Glutamatergic neuron (in vitro differentiated cells): ENCODE data around the gene RPL31. TPM values are rescaled to one million over a fixed set of nuclear protein-coding genes. Genes with fewer than 3 reads are reported as not detected.

Experiments
- DNase-seq: peaks from one replicate; pipeline ENCODE4 v3.0.0; 2022
- H3K27ac Mint-ChIP-seq: one replicate; pipeline ENCODE4 v1.8.0; 2020; ENCODE audit warnings: mild to moderate bottlenecking, mixed read lengths, inconsistent platforms; ENCODE audit not compliant: unreplicated experiment
- H3K27me3 Mint-ChIP-seq: one replicate; pipeline ENCODE4 v1.8.0; 2020; ENCODE audit warnings: mild to moderate bottlenecking, moderate library complexity, mixed read lengths, inconsistent platforms; ENCODE audit not compliant: unreplicated experiment
- H3K36me3 Mint-ChIP-seq: one replicate; pipeline ENCODE4 v1.8.0; 2020; ENCODE audit warnings: mild to moderate bottlenecking, mixed read lengths, inconsistent platforms; ENCODE audit not compliant: unreplicated experiment
- H3K4me1 Mint-ChIP-seq: one replicate; pipeline ENCODE4 v1.8.0; 2020; ENCODE audit warnings: mild to moderate bottlenecking, low read depth, mixed read lengths, inconsistent platforms; ENCODE audit not compliant: unreplicated experiment
- H3K4me3 Mint-ChIP-seq: one replicate; pipeline ENCODE4 v1.8.0; 2020; ENCODE audit warnings: mild to moderate bottlenecking, mixed read lengths, inconsistent platforms; ENCODE audit not compliant: unreplicated experiment
- H3K9me3 Mint-ChIP-seq: one replicate; pipeline ENCODE4 v1.8.0; 2020; ENCODE audit warnings: mild to moderate bottlenecking, moderate library complexity, mixed read lengths, inconsistent platforms; ENCODE audit not compliant: unreplicated experiment
- CTCF ChIP-seq: fragments of 200-600 bp; sonication (generic); IDR thresholded peaks from one replicate; pipeline ENCODE4 v1.5.0; 2021; ENCODE audit not compliant: partially characterized antibody, unreplicated experiment
- total RNA-seq: library from RNA; stranded (reverse); fragmentation: NEBNext Ultra II Directional; extraction: Animal tissue kit (Norgen Biotek cat#: 25700); gene quantifications from one replicate; pipeline ENCODE4 v1.2.1, GENCODE V29; 2021; ENCODE audit not compliant: unreplicated experiment

Gene RPL31
- total RNA-seq, 1 donor from 2014 or later: 761 TPM

- Mint-ChIP-seq H3K4me3 (no peak overlapping the region), H3K36me3 (no peaks in the 10 kb centered on the region), H3K9me3 (no peaks in the 10 kb centered on the region), H3K27me3 (peaks cover 2% of the 10 kb centered on the region), H3K4me1 (no peaks in the 10 kb centered on the region), H3K27ac (no peak overlapping the region)
- DNase-seq: no peak
- TF ChIP-seq CTCF: no peak
Measured at GRCh38 chr2:100967716-100968115, 34.4 kb upstream of the RPL31 start.

- Mint-ChIP-seq H3K4me1 (no peaks in the 10 kb centered on the region), H3K27ac (no peak overlapping the region), H3K9me3 (no peaks in the 10 kb centered on the region), H3K36me3 (no peaks in the 10 kb centered on the region), H3K27me3 (peaks cover 4% of the 10 kb centered on the region), H3K4me3 (no peak overlapping the region)
- no peak for TF ChIP-seq CTCF
- no peak for DNase-seq
Measured at GRCh38 chr2:100968146-100969145, 33.6 kb upstream of the RPL31 start.

- no peaks in the 10 kb centered on the region for H3K4me1 Mint-ChIP-seq
- peaks cover 4% of the 10 kb centered on the region for H3K27me3 Mint-ChIP-seq
- no peak for DNase-seq
- no peak overlapping the region for H3K27ac Mint-ChIP-seq
- no peak overlapping the region for H3K4me3 Mint-ChIP-seq
- H3K36me3 Mint-ChIP-seq: no peaks in the 10 kb centered on the region
- no peaks in the 10 kb centered on the region for H3K9me3 Mint-ChIP-seq
- no peak for TF ChIP-seq CTCF
Measured at GRCh38 chr2:100969998-100970397, 32.1 kb upstream of the RPL31 start.

- DNase-seq: no peak
- no peak for TF ChIP-seq CTCF
- peaks cover 4% of the 10 kb centered on the region for H3K27me3 Mint-ChIP-seq
- H3K36me3 Mint-ChIP-seq: no peaks in the 10 kb centered on the region
- H3K9me3 Mint-ChIP-seq: no peaks in the 10 kb centered on the region
- H3K27ac Mint-ChIP-seq: no peak overlapping the region
- H3K4me1 Mint-ChIP-seq: no peaks in the 10 kb centered on the region
- H3K4me3 Mint-ChIP-seq: no peak overlapping the region
Measured at GRCh38 chr2:100971221-100971620, 30.9 kb upstream of the RPL31 start.

GRCh38 chr2:100972452-100972851, 29.6 kb upstream of the RPL31 start:
- TF ChIP-seq CTCF: no peak
- Mint-ChIP-seq H3K27ac (no peak overlapping the region), H3K27me3 (peaks cover 4% of the 10 kb centered on the region), H3K4me1 (peaks cover 4% of the 10 kb centered on the region), H3K9me3 (no peaks in the 10 kb centered on the region), H3K36me3 (no peaks in the 10 kb centered on the region), H3K4me3 (no peak overlapping the region)
- DNase-seq: no peak
